GM12891 (cell line): ENCODE measurements around the gene TYRP1. TPM values are rescaled to one million over a fixed set of nuclear protein-coding genes. Genes with fewer than 3 reads are reported as not detected.

Source experiments
- DNase-seq: peaks from one replicate; pipeline ENCODE4 v3.0.0; 2011; ENCODE audit warnings: low spot score; ENCODE audit not compliant: insufficient read length
- FAIRE-seq: peaks from 2 replicates; lab custom pipeline; 2011; peaks lifted over from hg19 to GRCh38; lab: Jason Lieb, UNC
- PAX5 ChIP-seq: IDR thresholded peaks from 2 replicates; pipeline ENCODE4 v1.6.1; 2011; ENCODE audit warnings: low read length, moderate library complexity, mild to moderate bottlenecking; ENCODE audit not compliant: insufficient read depth, severe bottlenecking
- POLR2A ChIP-seq: IDR thresholded peaks from 2 replicates; pipeline ENCODE4 v1.6.1; 2011; ENCODE audit warnings: low read depth, low read length, control low read depth
- POLR2AphosphoS5 ChIP-seq: IDR thresholded peaks from 2 replicates; pipeline ENCODE4 v1.6.1; 2011; ENCODE audit warnings: low read depth, low read length, control low read depth
- POU2F2 ChIP-seq: IDR thresholded peaks from 2 replicates; pipeline ENCODE4 v1.6.1; 2011; ENCODE audit warnings: low read depth, mild to moderate bottlenecking, control low read depth, low read length, moderate library complexity
- SPI1 ChIP-seq: IDR thresholded peaks from 2 replicates; pipeline ENCODE4 v1.6.1; 2011; ENCODE audit warnings: low read depth, low read length, control low read depth
- TAF1 ChIP-seq: IDR thresholded peaks from 2 replicates; pipeline ENCODE4 v1.6.1; 2011; ENCODE audit warnings: low read depth, low read length, control low read depth
- polyA plus RNA-seq: library from polyadenylated mRNA; unstranded; fragments of >200 nt; gene quantifications from one replicate; pipeline ENCODE4 v1.2.1, GENCODE V29; 2012; ENCODE audit warnings: low read depth, missing spikeins, inconsistent platforms; ENCODE audit not compliant: missing spikeins

Gene TYRP1
- not detected for polyA plus RNA-seq

- FAIRE-seq (no peak), DNase-seq (no peak)
- TF ChIP-seq POLR2A = no peak
- TF ChIP-seq SPI1 = no peak
- no peak for TF ChIP-seq POU2F2
- no peak for TF ChIP-seq TAF1
- no peak for TF ChIP-seq PAX5
- no peak for TF ChIP-seq POLR2AphosphoS5
Measured at GRCh38 chr9:12693141-12693540, at the start of gene TYRP1. TYRP1 (plus strand) TSS chr9:12693385; CDS start chr9:12693997, 612 bp downstream.

GRCh38 chr9:12643686-12644085 is 49.5 kb upstream of the TYRP1 start:
- TF ChIP-seq POLR2A (no peak), SPI1 (no peak), POLR2AphosphoS5 (no peak), TAF1 (no peak), PAX5 (no peak), POU2F2 (no peak)
- FAIRE-seq (no peak), DNase-seq (no peak)

GRCh38 chr9:12648925-12649324 is 44.3 kb upstream of the TYRP1 start:
- DNase-seq (no peak), FAIRE-seq (no peak)
- TF ChIP-seq POLR2AphosphoS5 (no peak), SPI1 (no peak), POLR2A (no peak), TAF1 (no peak)

GRCh38 chr9:12651125-12651524 is 42.1 kb upstream of the TYRP1 start:
- TF ChIP-seq POLR2AphosphoS5 (no peak), SPI1 (no peak), POU2F2 (no peak), PAX5 (no peak), POLR2A (no peak), TAF1 (no peak)
- DNase-seq = no peak
- no peak for FAIRE-seq

- TF ChIP-seq PAX5 (no peak), POLR2A (no peak), SPI1 (no peak), TAF1 (no peak), POLR2AphosphoS5 (no peak), POU2F2 (no peak)
- FAIRE-seq (no peak), DNase-seq (no peak)
Measured at GRCh38 chr9:12652973-12653372, 40.2 kb upstream of the TYRP1 start.

- DNase-seq = no peak
- no peak for TF ChIP-seq TAF1
- no peak for TF ChIP-seq PAX5
- no peak for TF ChIP-seq POLR2A
- TF ChIP-seq POU2F2 = no peak
- no peak for TF ChIP-seq POLR2AphosphoS5
- no peak for TF ChIP-seq SPI1
- no peak for FAIRE-seq
Measured at GRCh38 chr9:12656803-12657202, 36.4 kb upstream of the TYRP1 start.

- FAIRE-seq (no peak), DNase-seq (no peak)
- TF ChIP-seq TAF1 = no peak
- TF ChIP-seq POLR2A = no peak
- no peak for TF ChIP-seq PAX5
- no peak for TF ChIP-seq POLR2AphosphoS5
- no peak for TF ChIP-seq POU2F2
- TF ChIP-seq SPI1 = no peak
Measured at GRCh38 chr9:12657233-12657632, 36.0 kb upstream of the TYRP1 start.

GRCh38 chr9:12657998-12658397 is 35.2 kb upstream of the TYRP1 start:
- DNase-seq = no peak
- no peak for FAIRE-seq

GRCh38 chr9:12658531-12659209 is 34.5 kb upstream of the TYRP1 start:
- no peak for DNase-seq
- TF ChIP-seq SPI1 (no peak), TAF1 (no peak), PAX5 (no peak)
- FAIRE-seq = no peak

More at GRCh38 chr9:12657998-12658397, 35.2 kb upstream of the TYRP1 start:
- no peak for TF ChIP-seq SPI1
- no peak for TF ChIP-seq POU2F2
- no peak for TF ChIP-seq POLR2AphosphoS5
- no peak for TF ChIP-seq POLR2A
- no peak for TF ChIP-seq TAF1
- TF ChIP-seq PAX5 = no peak

GRCh38 chr9:12659220-12659619 is 34.0 kb upstream of the TYRP1 start:
- no peak for FAIRE-seq
- TF ChIP-seq POLR2A (no peak), POLR2AphosphoS5 (no peak), PAX5 (no peak), SPI1 (no peak), TAF1 (no peak), POU2F2 (no peak)
- DNase-seq = no peak

GRCh38 chr9:12666813-12667212 is 26.4 kb upstream of the TYRP1 start:
- no peak for DNase-seq
- no peak for TF ChIP-seq PAX5
- TF ChIP-seq POLR2A = no peak
- TF ChIP-seq POLR2AphosphoS5 = no peak
- TF ChIP-seq POU2F2 = no peak
- TF ChIP-seq SPI1 = no peak
- TF ChIP-seq TAF1 = no peak
- FAIRE-seq = no peak

- TF ChIP-seq TAF1 (no peak), SPI1 (no peak), POLR2AphosphoS5 (no peak), PAX5 (no peak), POU2F2 (no peak), POLR2A (no peak)
- DNase-seq (no peak), FAIRE-seq (no peak)
Measured at GRCh38 chr9:12667892-12668291, 25.3 kb upstream of the TYRP1 start.
